Gastroesophageal sphincter (tissue), 3 donors: ENCODE results near the gene MLNR.

Experiments used
- CTCF ChIP-seq, 4 experiments: fragments of 200-600 bp in 2 of 4; fragments of 450-650 bp in 2 of 4; sonication (generic) in 1 of 4; IDR thresholded peaks; one replicate each; pipeline ENCODE4 v1.5.1; 2017 to 2019; ENCODE audit warnings: antibody characterized with exemption in 4 of 4, mild to moderate bottlenecking in 2 of 4, moderate library complexity in 2 of 4
- EP300 ChIP-seq: sonication (generic); formaldehyde crosslinking; IDR thresholded peaks from one replicate; pipeline ENCODE4 v1.6.1; 2017; ENCODE audit warnings: antibody characterized with exemption, mild to moderate bottlenecking
- POLR2AphosphoS5 ChIP-seq: sonication (generic); formaldehyde crosslinking; IDR thresholded peaks from one replicate; pipeline ENCODE4 v1.6.1; 2017; ENCODE audit warnings: antibody characterized with exemption

DNA sequence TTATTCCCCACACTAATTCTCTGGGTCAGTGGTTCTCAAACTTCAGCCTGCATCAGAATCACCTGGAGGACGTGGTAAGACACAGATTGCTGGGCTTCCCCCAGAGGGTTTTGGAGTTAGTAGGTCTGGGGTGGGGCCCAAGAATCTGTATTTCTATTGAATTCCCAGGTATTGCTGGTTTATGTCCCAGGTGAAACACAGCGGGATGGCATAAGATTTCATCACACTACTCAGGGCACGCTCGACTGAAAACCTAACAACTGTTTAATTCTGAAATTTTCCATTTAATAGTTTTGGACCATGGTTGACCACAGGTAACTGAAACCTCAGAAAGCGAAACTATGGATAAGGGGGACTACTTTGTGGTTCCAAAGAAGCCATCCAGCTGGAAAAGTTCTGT, 6.5 kb downstream of the MLNR start:
- TF ChIP-seq POLR2AphosphoS5 (no peak), CTCF (IDR thresholded peaks at IDR 0.05) (no peak), EP300 (no peak)
